K562 (cell line): ENCODE data around the gene NRSN2. TPM values are rescaled to one million over a fixed set of nuclear protein-coding genes. Genes with fewer than 3 reads are reported as not detected.
A peak's percentile ranks its signal among the peaks of the same experiment; 100 is the strongest.

Experiments used
- CLOCK ChIP-seq: fragments of 250-450 bp; sonication (Bioruptor Pico); IDR thresholded peaks from 2 replicates; pipeline ENCODE4 v1.4.0; 2020; ENCODE audit warnings: mild to moderate bottlenecking, moderate library complexity, borderline replicate concordance
- DPF2 ChIP-seq: fragments of 450-650 bp; IDR thresholded peaks from 2 replicates; pipeline ENCODE4 v1.6.1; 2016
- ILF3 ChIP-seq: fragments of 450-650 bp; IDR thresholded peaks from 2 replicates; pipeline ENCODE4 v1.6.1; 2018; ENCODE audit warnings: antibody characterized with exemption, mild to moderate bottlenecking, moderate library complexity, borderline replicate concordance
- MAFG ChIP-seq: fragments of 450-650 bp; conservative IDR thresholded peaks from 2 replicates; pipeline ENCODE4 v1.6.1; 2016; ENCODE audit warnings: missing genetic modification characterization, missing compliant biosample characterization
- NCOA1 ChIP-seq: fragments of 450-650 bp; IDR thresholded peaks from 2 replicates; pipeline ENCODE4 v1.6.1; 2016; ENCODE audit warnings: low read depth
- NFIX ChIP-seq: fragments of 250-450 bp; sonication (Bioruptor Pico); IDR thresholded peaks from 2 replicates; pipeline ENCODE4 v1.4.0; 2020; ENCODE audit warnings: low read depth, mild to moderate bottlenecking, moderate library complexity
- PTTG1 ChIP-seq: fragments of 450-650 bp; IDR thresholded peaks from 2 replicates; pipeline ENCODE4 v1.6.1; 2016; ENCODE audit warnings: low read depth, mild to moderate bottlenecking, missing genetic modification characterization, missing compliant biosample characterization
- TCF15 ChIP-seq: fragments of 250-450 bp; sonication (Bioruptor Pico); IDR thresholded peaks from 2 replicates; pipeline ENCODE4 v1.8.0; 2022; ENCODE audit warnings: moderate library complexity, mild to moderate bottlenecking, inconsistent platforms
- TCF7 ChIP-seq: sonication (generic); IDR thresholded peaks from 2 replicates; pipeline ENCODE4 v1.6.1; 2016; ENCODE audit warnings: antibody characterized with exemption, borderline replicate concordance
- U2AF2 ChIP-seq: fragments of 200-400 bp; formaldehyde crosslinking; optimal IDR thresholded peaks from 2 replicates; pipeline ENCODE3; 2017; ENCODE audit warnings: low read depth, mild to moderate bottlenecking, low read length
- ZNF134 ChIP-seq: fragments of 250-450 bp; sonication (Bioruptor Pico); conservative IDR thresholded peaks from 2 replicates; pipeline ENCODE4 v1.4.0; 2020
- ZNF212 ChIP-seq: fragments of 450-650 bp; formaldehyde crosslinking; IDR thresholded peaks from 2 replicates; pipeline ENCODE4 v1.4.0; 2020; ENCODE audit warnings: mild to moderate bottlenecking
- ZNF518B ChIP-seq: fragments of 250-450 bp; sonication (Bioruptor Pico); IDR thresholded peaks from 2 replicates; pipeline ENCODE4 v1.5.0; 2021; ENCODE audit warnings: mild to moderate bottlenecking, moderate library complexity
- ZNF695 ChIP-seq: fragments of 450-650 bp; formaldehyde crosslinking; IDR thresholded peaks from 2 replicates; pipeline ENCODE4 v1.4.0; 2020; ENCODE audit warnings: mild to moderate bottlenecking, moderate library complexity
- ZNF764 ChIP-seq: fragments of 250-450 bp; sonication (Bioruptor Pico); IDR thresholded peaks from 2 replicates; pipeline ENCODE4 v1.4.0; 2020; ENCODE audit warnings: low read depth, mild to moderate bottlenecking, moderate library complexity
- polyA plus RNA-seq, 8 experiments: library from polyadenylated mRNA; depleted of rRNA in 4 of 8; stranded (reverse) in 5 of 8; unstranded in 3 of 8; fragments of >200 nt; fragmentation: Nextera tagmentation in 2 of 8; fragmentation: Illumina TruSeq in 1 of 8; extraction: Ambion mirVana in 2 of 8; extraction: Trizol in 1 of 8; gene quantifications; 2 replicates each; pipeline versions ENCODE4 v1.2.1 to v1.2.3, GENCODE V29; 2011 to 2014; ENCODE audit warnings: inconsistent platforms in 1 of 8, missing spikeins in 1 of 8
- total RNA-seq, 7 experiments: library from RNA; depleted of rRNA in 6 of 7; stranded (reverse); fragments of >200 nt in 6 of 7; fragmentation: Illumina TruSeq in 2 of 7; extraction: Trizol in 2 of 7; gene quantifications; 2 replicates each; pipeline versions ENCODE4 v1.2.1 to v1.2.3, GENCODE V29; 2011 to 2021; ENCODE audit warnings: low replicate concordance in 1 of 7
- TF ChIP-seq, protein P1 (sequence below), 2 experiments: fragments of 450-650 bp in 1 of 2; sonication (generic) in 1 of 2; formaldehyde crosslinking in 1 of 2; IDR thresholded peaks in 1 of 2; conservative IDR thresholded peaks in 1 of 2; 2 replicates each; pipeline versions ENCODE4 v1.6.1 to v1.8.1; 2016 to 2023; ENCODE audit warnings: mild to moderate bottlenecking in 2 of 2, moderate library complexity in 2 of 2, inconsistent platforms in 1 of 2, missing genetic modification reagents in 1 of 2
- TF ChIP-seq, protein P2 (sequence below), 2 experiments: fragments of 450-650 bp in 1 of 2; sonication (generic) in 1 of 2; formaldehyde crosslinking; conservative IDR thresholded peaks; 2 replicates each; pipeline versions ENCODE4 v1.4.0 to v1.8.1; 2020 to 2022; ENCODE audit warnings: mild to moderate bottlenecking in 1 of 2, missing genetic modification reagents in 1 of 2

Gene NRSN2
- total and polyA plus RNA-seq, 9 of the 15 experiments (the other 6 are each of a cell fraction or from before 2014, with no cell fraction given) = 7.5 to 29.7 (median 11.1) TPM

DNA sequence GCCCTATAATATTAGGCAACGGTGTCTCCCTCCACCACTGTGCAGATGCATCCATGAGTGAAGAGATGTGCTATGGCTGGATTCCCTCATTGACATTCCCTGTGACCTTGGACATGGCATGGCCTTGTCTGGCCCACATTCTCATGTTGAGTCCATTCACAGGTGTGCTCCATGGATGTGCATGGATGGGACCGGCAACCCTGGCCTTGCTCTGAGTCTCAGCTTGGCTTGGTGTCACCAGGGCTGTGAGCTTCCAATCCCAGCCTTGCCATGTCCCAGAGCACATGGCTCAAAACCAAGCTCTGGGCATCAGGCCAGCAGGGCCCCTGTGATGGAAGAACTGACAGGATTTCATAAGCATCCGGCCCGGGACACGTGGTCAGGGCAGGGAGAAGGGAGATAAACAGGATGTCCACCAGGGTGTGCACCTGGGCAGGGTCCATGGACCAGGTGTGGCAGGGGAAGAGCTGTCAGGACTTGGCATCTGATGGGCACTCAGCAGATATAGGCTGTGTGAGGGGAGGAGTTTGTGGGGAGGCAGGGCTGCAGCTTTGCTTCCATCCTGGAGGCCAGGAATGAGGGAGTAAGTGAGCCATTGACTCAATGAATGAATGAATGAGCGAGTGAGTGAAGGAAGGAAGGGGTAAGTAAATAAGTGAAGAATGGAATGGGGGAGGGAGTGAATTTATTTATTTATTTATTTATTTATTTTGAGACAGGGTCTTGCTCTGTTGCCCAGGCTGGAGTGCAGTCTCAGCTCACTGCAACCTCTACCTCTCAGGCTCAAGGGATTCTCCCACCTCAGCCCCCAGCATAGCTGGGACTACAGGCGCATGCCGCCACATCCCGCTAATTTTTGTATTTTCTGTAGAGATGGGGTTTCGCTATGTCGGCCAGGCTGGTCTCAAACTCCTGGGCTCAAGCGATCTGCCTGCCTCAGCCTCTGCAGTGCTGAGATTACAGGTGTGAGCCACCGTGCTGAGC, 15.7 kb downstream of the NRSN2 start (continued):
- TF ChIP-seq, protein P1, sequence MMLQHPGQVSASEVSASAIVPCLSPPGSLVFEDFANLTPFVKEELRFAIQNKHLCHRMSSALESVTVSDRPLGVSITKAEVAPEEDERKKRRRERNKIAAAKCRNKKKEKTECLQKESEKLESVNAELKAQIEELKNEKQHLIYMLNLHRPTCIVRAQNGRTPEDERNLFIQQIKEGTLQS (IDR thresholded peaks at IDR 0.05) = peak; percentile 89
- TF ChIP-seq, protein P1 (CRISPR knock-in tag; conservative IDR thresholded peaks at IDR 0.05) = no peak
- TF ChIP-seq NFIX (CRISPR knock-in tag) = no peak; the same call in 1 of the 2 replicates
- 0 out of 2 replicates have a peak, but pooled peaks have one; percentile 22 for TF ChIP-seq ZNF134 (CRISPR knock-in tag)
- no peak for TF ChIP-seq TCF7
- no peak for TF ChIP-seq NCOA1
- TF ChIP-seq ZNF695 (CRISPR knock-in tag) = no peak
- TF ChIP-seq ZNF212 (CRISPR knock-in tag) = no peak
- TF ChIP-seq ILF3 = no peak
- TF ChIP-seq, protein P2, sequence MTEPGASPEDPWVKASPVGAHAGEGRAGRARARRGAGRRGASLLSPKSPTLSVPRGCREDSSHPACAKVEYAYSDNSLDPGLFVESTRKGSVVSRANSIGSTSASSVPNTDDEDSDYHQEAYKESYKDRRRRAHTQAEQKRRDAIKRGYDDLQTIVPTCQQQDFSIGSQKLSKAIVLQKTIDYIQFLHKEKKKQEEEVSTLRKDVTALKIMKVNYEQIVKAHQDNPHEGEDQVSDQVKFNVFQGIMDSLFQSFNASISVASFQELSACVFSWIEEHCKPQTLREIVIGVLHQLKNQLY (CRISPR knock-in tag; conservative IDR thresholded peaks at IDR 0.05) = no peak
- no peak for TF ChIP-seq U2AF2
- TF ChIP-seq PTTG1 = peak; percentile 62; the same call in 1 of the 2 replicates
- no peak for TF ChIP-seq MAFG (tag)
- no peak for TF ChIP-seq ZNF518B (CRISPR knock-in tag)
- peak; percentile 39; the same call in 1 of the 2 replicates for TF ChIP-seq TCF15 (CRISPR knock-in tag)
- no peak for TF ChIP-seq ZNF764 (CRISPR knock-in tag)
- TF ChIP-seq DPF2 = no peak
- TF ChIP-seq CLOCK (CRISPR knock-in tag) = no peak
